ENCODE data around the gene FLYWCH1.

FLYWCH1 gene

GRCh38 chr16:2883458-2883908, 28.2 kb upstream of the FLYWCH1 start:
- Mint-ChIP-seq H3K36me3 (ENCODE audit: low read depth) (no peaks in the 10 kb centered on the region), H3K4me1 (ENCODE audit: low read depth) (peaks cover 8% of the 10 kb centered on the region), H3K9me3 (no peaks in the 10 kb centered on the region), H3K27ac (peak overlapping the region; percentile 81), H3K27me3 (ENCODE audit: low read depth) (peaks cover 8% of the 10 kb centered on the region), H3K4me3 (peak overlapping the region; percentile 83)

DNA sequence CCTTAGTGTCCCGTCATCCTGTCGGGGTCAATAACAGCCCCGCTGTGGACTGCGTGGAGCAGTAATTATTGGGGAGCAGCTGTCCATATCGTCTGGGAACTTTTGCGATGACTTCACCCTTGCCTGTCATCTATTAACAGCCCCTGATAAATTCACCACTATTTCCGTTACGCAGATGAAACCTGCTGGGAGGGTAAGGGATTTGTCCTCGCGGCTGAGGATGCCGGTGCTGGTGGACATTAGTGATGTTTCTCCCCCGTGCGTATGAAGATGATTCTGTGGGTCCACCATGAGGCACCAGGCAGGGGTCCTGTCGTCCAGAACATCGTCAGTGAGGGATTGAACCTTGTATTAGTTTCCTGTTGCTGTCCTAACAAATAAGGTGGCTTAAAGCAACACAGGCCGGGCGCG, 27.7 kb upstream of the FLYWCH1 start:
- no peaks in the 10 kb centered on the region for H3K9me3 Mint-ChIP-seq

GRCh38 chr16:2894231-2894630, 17.5 kb upstream of the FLYWCH1 start:
- no peak overlapping the region for H3K4me3 Mint-ChIP-seq
- no peaks in the 10 kb centered on the region for H3K36me3 Mint-ChIP-seq (ENCODE audit: low read depth)
- no peaks in the 10 kb centered on the region for H3K9me3 Mint-ChIP-seq
- H3K4me1 Mint-ChIP-seq (ENCODE audit: low read depth), result no peaks in the 10 kb centered on the region
- no peak overlapping the region for H3K27ac Mint-ChIP-seq
- no peaks in the 10 kb centered on the region for H3K27me3 Mint-ChIP-seq (ENCODE audit: low read depth)

More for the DNA sequence above, 27.7 kb upstream of the FLYWCH1 start:
- Mint-ChIP-seq H3K4me1 (ENCODE audit: low read depth) (peaks cover 8% of the 10 kb centered on the region), H3K4me3 (peak overlapping the region; percentile 83), H3K27ac (peak overlapping the region; percentile 81), H3K36me3 (ENCODE audit: low read depth) (no peaks in the 10 kb centered on the region), H3K27me3 (ENCODE audit: low read depth) (peaks cover 8% of the 10 kb centered on the region)

DNA sequence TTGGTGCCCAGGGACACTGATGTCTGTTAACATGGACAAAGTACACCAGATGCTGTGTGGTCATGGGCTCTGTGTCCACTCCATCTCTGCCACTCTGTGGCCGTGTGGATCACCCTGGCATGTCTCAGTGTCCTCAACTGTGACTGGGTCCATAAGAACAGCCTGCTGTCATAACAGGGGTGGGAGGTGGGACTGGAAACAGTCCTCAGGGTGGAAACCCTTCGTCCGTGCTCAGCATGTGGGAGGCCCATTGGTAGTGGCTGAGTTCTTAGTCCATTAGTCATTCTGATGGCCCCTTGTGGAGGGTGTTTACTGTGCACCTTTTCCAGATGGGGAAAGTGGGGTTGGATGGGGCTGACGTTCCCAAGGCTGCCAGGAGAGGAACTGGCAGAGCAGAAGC, 15.9 kb upstream of the FLYWCH1 start:
- H3K27ac Mint-ChIP-seq, result no peak overlapping the region
- H3K4me3 Mint-ChIP-seq, result no peak overlapping the region
- H3K27me3 Mint-ChIP-seq (ENCODE audit: low read depth), result no peaks in the 10 kb centered on the region
- no peaks in the 10 kb centered on the region for H3K36me3 Mint-ChIP-seq (ENCODE audit: low read depth)
- H3K9me3 Mint-ChIP-seq, result no peaks in the 10 kb centered on the region
- H3K4me1 Mint-ChIP-seq (ENCODE audit: low read depth), result no peaks in the 10 kb centered on the region

- Mint-ChIP-seq H3K27ac (no peak overlapping the region), H3K4me3 (no peak overlapping the region), H3K9me3 (no peaks in the 10 kb centered on the region), H3K36me3 (ENCODE audit: low read depth) (no peaks in the 10 kb centered on the region), H3K27me3 (ENCODE audit: low read depth) (no peaks in the 10 kb centered on the region), H3K4me1 (ENCODE audit: low read depth) (no peaks in the 10 kb centered on the region)
These were observed 15.2 kb upstream of the FLYWCH1 start for GRCh38 chr16:2896480-2897010.

- no peak overlapping the region for H3K27ac Mint-ChIP-seq
- no peak overlapping the region for H3K4me3 Mint-ChIP-seq
- H3K36me3 Mint-ChIP-seq (ENCODE audit: low read depth), result no peaks in the 10 kb centered on the region
- H3K4me1 Mint-ChIP-seq (ENCODE audit: low read depth), result no peaks in the 10 kb centered on the region
- H3K27me3 Mint-ChIP-seq (ENCODE audit: low read depth), result no peaks in the 10 kb centered on the region
- no peaks in the 10 kb centered on the region for H3K9me3 Mint-ChIP-seq
These were observed 14.6 kb upstream of the FLYWCH1 start for GRCh38 chr16:2897110-2897509.

DNA sequence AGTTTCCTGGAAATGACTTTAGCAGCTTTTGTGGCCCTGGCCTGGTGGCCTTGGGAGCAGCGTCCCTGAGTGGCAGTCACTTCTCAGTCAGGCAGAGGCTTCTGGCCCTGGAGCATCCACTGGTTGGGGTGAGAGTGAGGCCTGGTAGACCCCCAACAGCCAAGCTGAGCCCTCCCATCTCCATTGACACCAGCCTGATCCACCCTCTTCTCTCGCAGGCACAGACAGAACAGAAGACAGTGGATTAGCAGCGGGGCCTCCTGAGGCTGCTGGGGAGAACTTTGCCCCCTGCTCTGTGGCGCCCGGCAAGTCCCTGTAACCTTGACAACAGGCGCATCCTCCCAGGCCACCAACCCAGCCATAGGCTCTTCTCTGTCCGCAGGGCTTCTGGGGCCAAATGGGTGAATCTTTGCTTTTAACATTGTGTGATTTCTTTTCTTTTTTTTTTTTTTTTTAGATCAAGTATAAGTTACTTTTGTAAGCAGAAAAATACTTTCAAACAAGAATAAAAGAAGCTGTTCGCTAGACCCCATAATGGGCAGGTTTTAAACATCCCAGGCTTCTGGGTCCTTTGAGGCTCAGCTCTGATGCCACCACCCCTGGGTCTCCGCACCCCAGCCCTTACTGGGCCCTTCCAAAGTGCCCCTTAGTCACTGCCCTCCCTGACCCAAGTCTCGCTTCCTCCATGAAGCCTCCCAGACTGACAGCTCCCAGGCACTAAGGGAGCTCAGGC, 12.7 kb upstream of the FLYWCH1 start:
- Mint-ChIP-seq H3K4me3 (no peak overlapping the region), H3K27ac (no peak overlapping the region)

DNA sequence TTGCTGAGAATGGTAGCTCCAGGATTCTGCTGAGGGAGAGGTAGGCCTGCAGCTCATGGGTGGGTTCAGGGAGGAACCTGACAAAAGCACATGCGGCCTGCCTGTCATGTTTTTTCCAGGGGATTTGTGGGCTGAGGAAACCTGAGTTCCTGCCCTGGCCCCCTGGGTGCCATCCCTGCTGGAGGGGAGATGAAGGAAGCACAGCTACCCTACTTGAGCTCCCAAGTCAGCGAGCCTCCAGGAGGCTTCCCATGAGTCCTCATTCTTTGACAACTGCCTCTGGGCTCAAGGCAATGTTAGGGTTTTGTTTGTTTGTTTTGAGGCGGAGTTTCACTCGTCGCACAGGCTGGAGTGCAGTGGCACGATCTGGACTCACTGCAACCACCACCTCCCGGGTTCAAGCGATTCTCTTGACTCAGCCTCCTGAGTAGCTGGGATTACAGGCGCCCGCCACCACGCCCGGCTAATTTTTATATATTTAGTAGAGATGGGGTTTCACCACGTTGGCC, 12.1 kb upstream of the FLYWCH1 start:
- H3K4me1 Mint-ChIP-seq (ENCODE audit: low read depth), result peaks cover 6% of the 10 kb centered on the region
- H3K36me3 Mint-ChIP-seq (ENCODE audit: low read depth), result no peaks in the 10 kb centered on the region
- no peaks in the 10 kb centered on the region for H3K9me3 Mint-ChIP-seq
- no peak overlapping the region for H3K27ac Mint-ChIP-seq
- no peak overlapping the region for H3K4me3 Mint-ChIP-seq
- H3K27me3 Mint-ChIP-seq (ENCODE audit: low read depth), result no peaks in the 10 kb centered on the region

More for the DNA sequence above, 12.7 kb upstream of the FLYWCH1 start:
- Mint-ChIP-seq H3K9me3 (no peaks in the 10 kb centered on the region), H3K27me3 (ENCODE audit: low read depth) (no peaks in the 10 kb centered on the region), H3K36me3 (ENCODE audit: low read depth) (no peaks in the 10 kb centered on the region), H3K4me1 (ENCODE audit: low read depth) (peaks cover 3% of the 10 kb centered on the region)

DNA sequence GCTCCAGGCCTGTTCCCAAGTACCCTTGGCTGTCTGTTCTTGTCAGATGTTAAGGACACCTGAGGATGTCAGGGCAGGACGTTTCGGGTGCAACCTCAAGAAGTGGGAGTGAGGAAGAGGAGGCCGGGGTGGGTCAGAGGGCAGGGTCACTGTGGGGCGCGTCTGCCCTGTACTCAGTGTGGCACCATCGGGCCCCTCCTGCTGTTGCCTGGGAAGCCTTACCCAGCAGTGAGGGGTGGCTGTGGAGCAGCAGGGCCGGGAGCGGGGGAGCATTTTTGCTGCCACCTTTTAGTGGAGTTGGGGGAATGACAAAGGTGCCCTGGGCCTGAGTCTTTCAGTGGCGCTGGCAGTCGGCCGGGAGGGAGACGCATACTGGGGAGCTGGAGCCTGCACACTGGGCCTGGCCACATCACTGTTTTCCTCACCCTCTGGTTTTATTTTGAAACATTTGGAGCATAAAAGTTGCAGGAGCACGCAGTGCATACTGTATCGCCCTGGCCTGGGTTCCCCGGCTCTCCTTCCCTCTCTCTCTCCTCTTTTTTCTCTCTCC, 11.1 kb upstream of the FLYWCH1 start:
- H3K9me3 Mint-ChIP-seq, result no peaks in the 10 kb centered on the region
- no peaks in the 10 kb centered on the region for H3K27me3 Mint-ChIP-seq (ENCODE audit: low read depth)
- H3K27ac Mint-ChIP-seq, result no peak overlapping the region
- no peak overlapping the region for H3K4me3 Mint-ChIP-seq
- H3K4me1 Mint-ChIP-seq (ENCODE audit: low read depth), result peaks cover 7% of the 10 kb centered on the region
- no peaks in the 10 kb centered on the region for H3K36me3 Mint-ChIP-seq (ENCODE audit: low read depth)

DNA sequence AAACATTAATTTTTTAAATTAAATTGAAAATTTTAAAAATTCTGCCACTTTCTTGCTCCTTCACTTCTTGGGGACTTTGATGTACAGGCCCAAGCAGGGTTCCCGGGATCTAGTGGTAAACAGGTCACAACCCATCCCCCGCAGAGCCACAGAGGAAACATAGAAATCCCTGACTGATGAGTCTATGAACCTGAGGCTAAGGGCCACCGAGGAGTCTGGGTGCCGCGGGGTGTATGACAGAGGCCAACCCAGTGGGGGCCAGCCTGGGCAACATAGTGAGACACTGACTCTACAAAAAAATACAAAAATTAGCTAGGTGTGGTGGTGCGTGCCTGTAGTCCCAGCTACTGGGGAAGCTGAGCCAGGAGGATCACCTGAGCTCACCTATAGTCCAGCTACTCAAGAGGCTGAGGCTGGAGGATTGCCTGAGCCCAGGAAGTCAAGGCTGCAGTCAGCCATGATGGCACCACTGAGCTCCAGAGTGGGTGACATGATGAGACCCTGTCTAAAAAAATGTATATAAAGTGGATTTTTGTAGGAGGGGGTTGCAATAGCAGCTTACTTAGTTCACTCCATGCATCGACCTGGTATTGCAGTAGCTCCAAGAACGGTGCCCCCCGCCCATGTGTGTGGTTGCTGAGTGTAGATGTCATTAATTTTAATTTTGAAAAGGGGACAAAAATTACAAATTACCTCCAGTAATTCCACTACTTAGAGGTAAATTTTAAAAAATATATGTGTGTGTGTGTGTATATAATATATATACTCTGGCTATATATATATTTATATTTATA, 9.2 kb upstream of the FLYWCH1 start:
- peaks cover 23% of the 10 kb centered on the region for H3K4me1 Mint-ChIP-seq (ENCODE audit: low read depth)
- no peaks in the 10 kb centered on the region for H3K27me3 Mint-ChIP-seq (ENCODE audit: low read depth)
- no peak overlapping the region for H3K27ac Mint-ChIP-seq
- H3K9me3 Mint-ChIP-seq, result no peaks in the 10 kb centered on the region
- H3K4me3 Mint-ChIP-seq, result no peak overlapping the region
- no peaks in the 10 kb centered on the region for H3K36me3 Mint-ChIP-seq (ENCODE audit: low read depth)

DNA sequence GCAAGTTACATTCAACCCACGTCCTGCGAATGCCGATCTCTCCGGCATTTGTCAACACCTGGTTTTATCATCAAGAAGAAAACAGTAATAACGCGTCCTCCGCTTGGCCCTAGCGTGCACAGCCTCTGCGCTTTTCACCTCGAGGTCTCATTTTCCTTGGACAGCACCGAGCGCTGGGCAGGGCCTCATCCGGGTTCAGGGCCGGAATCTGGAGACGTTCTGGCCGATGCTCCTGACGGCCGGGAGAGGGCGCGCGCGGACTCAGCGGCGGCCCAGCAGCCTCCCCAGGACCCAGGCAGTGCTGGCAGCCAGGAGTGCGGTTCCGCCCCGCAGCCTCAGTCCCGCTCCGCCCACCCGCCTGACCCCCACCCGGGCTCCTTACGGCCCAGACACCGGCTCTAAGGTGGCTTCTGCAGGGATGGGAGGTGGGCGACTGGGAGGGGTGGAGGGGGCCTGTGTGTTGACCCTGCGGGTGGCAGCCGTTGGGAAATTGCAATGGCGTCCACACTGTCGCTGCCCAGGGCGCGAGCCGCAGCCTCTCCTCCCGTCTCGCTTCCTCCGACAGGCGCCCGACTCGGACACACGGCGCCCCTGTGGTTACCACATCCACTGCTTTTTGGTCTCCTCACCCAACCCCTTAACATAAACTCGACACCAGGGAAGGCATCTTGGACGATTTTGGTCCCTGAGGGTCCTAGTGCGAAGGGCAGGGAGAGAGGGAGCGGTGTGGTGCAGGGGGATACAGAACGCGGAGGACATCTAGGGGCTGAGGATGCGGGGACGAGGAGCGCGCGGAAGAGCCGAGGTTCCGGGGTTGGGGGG, 7.4 kb upstream of the FLYWCH1 start:
- Mint-ChIP-seq H3K27me3 (ENCODE audit: low read depth) (no peaks in the 10 kb centered on the region), H3K4me3 (peak overlapping the region; percentile 91), H3K9me3 (no peaks in the 10 kb centered on the region), H3K4me1 (ENCODE audit: low read depth) (peaks cover 24% of the 10 kb centered on the region), H3K36me3 (ENCODE audit: low read depth) (no peaks in the 10 kb centered on the region), H3K27ac (peak overlapping the region; percentile 87)

DNA sequence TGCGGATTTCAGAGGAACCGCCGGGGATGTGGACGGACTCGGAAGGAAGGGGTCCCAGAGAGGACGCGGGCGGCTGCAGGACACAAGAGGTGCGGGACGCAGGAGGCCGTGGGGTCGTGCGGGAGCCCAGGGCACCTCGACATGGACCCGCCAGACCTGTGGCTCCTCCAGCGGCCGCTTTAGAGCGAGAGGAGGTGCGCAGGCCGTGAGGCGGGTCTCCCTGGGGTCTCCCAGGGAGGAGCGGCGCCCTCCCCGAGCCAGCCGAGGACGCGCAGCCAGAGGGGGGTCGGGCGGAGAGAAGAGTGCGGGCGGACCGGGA, 6.8 kb upstream of the FLYWCH1 start:
- no peaks in the 10 kb centered on the region for H3K36me3 Mint-ChIP-seq (ENCODE audit: low read depth)
- peak overlapping the region; percentile 87 for H3K27ac Mint-ChIP-seq
- peaks cover 24% of the 10 kb centered on the region for H3K4me1 Mint-ChIP-seq (ENCODE audit: low read depth)
- peak overlapping the region; percentile 91 for H3K4me3 Mint-ChIP-seq
- H3K9me3 Mint-ChIP-seq, result no peaks in the 10 kb centered on the region
- H3K27me3 Mint-ChIP-seq (ENCODE audit: low read depth), result no peaks in the 10 kb centered on the region

- Mint-ChIP-seq H3K9me3 (no peaks in the 10 kb centered on the region), H3K4me3 (peak overlapping the region; percentile 91), H3K36me3 (ENCODE audit: low read depth) (no peaks in the 10 kb centered on the region), H3K27ac (peak overlapping the region; percentile 70), H3K27me3 (ENCODE audit: low read depth) (no peaks in the 10 kb centered on the region), H3K4me1 (ENCODE audit: low read depth) (peaks cover 24% of the 10 kb centered on the region)
These were observed 6.3 kb upstream of the FLYWCH1 start for GRCh38 chr16:2905241-2905987.

Measured in T-helper 1 cell treated with Interleukin-12 subunit alpha and Interleukin-12 subunit beta and Interleukin-4 antibody, amounts not matched to agents 30 μg/mL and 1 μg/mL, for 36 hours (primary cell).